GM19395 (cell line): ENCODE results near the gene LGI4.
"Not testable (repeated sequence)": the region's sequence is repeated elsewhere in the genome, so short reads cannot be mapped to it uniquely, and the experiment has no call there.

Source experiments
- ATAC-seq: cut with Tn5 transposase; IDR thresholded peaks from one replicate; pipeline ENCODE4 v1.9.1; 2021; ENCODE audit warnings: mild to moderate bottlenecking, moderate library complexity; ENCODE audit not compliant: unreplicated experiment

LGI4 gene

DNA sequence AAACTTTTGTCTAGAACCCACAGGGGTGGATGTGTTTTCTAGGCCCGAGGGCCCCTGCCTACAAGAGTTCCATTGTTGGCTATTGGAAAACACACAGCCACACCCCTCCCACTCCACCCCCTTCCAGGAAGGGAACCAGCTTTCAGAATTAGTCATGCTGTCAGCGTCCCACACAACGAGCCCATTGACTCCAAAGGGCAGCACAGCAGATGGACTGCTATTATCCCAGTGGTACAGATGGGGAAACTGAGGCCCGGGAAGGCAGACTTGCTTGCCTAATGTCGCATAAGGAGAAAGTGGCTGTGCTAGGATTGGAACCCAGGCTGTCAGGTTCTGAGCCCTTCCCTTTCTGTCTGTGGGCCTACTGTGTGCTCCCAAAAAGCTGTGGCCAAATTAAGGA, 27.3 kb downstream of the LGI4 start:
- no peak for ATAC-seq

DNA sequence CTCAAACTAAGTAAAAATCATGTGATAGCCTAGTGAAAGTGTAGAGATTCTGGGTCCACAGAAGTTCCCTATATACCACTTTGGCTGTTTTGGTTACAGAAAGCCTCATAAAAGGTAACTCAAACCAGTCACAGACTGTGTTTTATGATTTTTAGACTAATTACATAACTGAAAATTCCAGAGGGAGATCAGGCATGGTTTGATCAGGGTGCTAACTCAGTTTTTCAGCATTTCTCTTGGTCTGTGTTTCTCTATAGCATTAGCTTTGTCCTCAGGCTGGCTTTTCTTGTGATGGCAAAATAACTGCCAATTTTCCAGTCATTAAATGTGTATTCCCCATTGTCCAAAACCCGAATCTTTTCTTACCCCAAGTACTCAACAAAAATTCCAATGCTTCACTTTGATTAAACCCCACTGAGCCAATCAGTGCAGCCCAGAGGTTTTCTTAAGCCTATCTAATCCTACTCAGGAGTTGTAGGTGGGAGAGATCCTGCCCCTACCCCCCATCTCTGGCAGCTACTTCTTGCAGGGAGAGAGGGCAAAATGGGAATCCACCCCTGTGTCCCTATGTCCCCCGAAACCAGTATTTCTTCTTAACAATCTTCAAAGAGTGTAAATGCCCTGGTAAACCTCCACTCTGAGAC, 27.8 kb downstream of the LGI4 start:
- no peak for ATAC-seq

DNA sequence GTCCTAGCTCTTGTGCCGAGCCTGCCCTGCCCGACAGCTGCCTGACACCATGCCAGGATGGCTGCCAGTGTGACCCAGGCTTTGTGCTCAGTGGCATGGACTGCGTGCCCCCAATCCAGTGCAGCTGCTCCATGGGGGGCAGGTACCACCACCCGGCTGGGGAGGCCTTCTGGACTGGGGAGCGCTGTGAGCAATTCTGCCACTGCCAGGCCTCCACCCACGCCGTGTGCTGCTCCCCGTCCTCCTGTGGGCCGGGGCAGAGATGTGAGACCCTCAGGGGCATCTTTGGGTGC, 28.6 kb downstream of the LGI4 start:
- no peak for ATAC-seq

DNA sequence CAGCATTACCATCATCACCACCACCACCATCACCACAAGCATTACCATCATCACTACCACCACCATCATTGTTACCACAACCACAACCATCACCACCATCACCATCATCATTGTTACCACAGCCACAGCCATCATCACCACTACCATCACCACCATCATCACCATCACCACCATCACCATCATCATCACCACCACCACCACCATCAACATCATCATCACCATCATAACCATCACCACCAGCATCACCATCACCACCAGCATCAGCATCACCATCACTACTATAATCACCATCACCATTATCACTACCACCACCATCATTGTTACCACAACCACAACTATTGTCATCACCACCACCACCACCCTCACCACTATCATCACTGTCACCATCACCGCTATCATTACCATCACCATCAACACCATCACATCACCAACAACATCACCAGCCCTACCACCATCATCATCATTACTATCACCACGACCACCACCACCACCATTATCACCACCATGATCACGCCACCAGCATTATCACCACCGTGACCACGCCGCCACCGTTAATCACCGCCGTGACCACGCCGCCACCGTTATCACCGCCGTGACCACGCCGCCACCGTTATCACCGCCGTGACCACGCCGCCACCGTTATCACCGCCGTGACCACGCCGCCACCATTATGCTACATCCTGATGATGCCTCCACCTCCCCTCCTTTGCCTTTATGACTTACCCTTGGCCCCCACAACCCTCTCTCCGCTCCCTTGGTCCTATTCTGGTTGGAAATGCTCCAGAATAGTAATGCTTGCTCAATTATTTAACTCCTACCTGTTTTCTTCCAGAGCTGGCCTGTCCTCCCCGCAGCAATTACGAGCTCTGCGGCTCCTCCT, 29.2 kb downstream of the LGI4 start:
- no peak for ATAC-seq

DNA sequence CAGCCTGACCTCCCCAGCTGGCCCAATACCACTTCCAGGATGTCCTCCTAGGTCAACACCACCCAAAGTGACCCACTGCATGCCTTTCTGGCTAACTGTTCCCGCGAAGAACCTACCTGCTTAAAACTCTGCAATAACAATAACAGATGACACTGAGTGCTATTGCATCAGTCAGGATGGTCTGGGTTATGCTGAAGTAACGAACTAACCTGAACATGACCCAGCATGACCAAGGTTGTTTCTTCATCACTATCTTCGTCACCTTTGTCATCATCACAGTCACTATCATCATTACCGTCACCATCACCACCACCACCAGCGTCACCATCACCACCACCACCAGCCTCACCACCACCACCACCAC, 29.8 kb downstream of the LGI4 start:
- no peak for ATAC-seq

DNA sequence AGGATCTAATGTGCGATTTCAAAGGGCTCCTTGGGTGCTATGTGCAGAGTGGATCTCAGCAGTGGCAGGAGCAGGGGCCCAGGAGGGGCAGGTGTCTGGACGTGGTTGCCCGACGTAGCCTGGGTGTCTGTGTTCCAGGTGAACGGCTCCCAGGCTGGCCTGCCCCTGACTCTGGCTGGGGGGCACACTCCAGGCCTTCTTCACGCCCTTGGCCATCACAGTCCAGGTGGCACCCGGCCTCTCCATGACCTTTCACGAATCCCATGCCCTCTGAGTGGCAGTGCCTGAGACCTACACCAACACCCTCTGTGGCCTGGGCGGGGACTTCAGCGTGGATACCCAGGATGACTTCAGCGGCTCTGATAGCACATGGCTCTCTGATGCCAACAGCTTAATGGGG, 30.5 kb downstream of the LGI4 start:
- ATAC-seq = no peak

DNA sequence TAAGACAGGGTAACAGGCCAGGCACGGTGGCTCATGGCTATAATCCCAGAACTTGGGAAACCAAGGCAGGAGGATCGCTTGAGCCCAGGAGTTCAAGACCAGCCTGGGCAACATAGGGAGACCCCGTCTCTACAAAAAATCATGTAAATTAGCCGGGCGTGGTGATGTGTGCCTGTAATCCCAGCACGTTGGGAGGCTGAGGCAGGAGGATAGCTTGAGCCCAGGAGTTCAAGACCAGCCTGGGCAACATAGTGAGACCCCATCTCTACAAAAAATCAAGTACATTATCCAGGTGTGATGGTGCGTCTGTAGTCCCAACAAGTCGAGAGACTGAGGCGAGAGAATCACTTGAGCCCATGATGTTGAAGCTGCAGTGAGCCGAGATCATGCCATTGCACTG, 31.2 kb downstream of the LGI4 start:
- ATAC-seq = not testable (repeated sequence)

DNA sequence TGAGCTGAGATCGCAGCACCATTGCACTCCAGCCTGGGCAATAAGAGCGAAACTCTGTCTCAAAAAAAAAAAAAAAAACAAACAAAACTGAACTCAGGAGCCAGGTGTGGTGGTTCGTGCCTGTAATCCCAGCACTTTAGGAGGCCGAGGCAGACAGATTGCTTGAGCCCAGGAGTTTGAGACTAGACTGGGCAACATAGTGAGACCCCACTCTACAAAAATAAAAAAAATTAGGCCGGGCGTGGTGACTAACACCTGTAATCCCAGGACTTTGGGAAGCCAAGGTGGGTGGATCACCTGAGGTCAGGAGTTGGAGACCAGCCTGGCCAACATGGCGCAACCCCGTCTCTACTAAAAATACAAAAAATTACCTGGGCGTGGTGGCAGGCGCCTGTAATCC, 32.9 kb downstream of the LGI4 start:
- not testable (repeated sequence) for ATAC-seq

DNA sequence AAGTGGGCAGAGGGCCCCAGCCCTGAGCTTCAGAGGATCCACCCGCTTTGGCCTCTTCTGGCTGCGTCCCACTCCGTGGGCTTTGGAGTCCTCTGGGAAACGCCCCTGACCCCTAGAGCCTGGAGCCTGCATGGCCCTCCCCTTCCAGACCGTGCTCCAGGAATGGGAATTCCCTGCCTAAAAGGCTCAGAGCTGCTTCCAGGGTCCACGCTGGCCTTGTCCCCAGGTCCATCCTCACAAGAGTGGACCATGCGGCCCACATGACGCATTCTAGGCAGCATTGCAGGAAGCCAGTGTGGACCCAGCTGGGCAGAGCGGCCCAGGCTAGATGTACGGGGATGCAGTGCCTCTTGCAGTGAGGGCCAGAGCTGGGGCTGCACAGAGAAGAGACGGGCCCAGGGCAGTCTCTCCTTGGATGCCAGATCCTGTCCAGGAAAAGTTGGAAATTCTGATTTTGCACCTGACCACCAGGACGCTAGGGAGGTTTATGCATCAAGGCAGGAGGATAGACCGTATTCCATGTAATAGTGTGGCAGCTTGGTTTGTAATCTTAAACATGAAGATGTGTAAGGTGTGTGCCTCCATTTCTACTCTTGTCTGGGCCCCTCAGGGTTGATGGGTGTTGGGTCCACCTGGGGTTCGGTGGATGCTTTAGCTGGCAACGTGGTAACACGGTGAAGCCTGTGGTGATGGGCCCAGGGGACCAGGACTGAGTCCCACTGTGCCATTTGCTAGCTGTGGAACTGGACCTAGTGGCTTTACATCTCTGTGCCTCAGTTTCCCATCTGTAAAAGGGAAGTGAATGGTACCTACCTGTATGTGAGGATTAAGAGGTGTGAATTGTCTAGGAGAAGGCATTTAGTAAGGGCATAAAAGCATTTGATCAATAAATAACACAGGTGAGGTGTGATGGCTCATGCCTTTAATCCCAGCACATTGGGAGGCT, 34.0 kb downstream of the LGI4 start:
- no peak for ATAC-seq

DNA sequence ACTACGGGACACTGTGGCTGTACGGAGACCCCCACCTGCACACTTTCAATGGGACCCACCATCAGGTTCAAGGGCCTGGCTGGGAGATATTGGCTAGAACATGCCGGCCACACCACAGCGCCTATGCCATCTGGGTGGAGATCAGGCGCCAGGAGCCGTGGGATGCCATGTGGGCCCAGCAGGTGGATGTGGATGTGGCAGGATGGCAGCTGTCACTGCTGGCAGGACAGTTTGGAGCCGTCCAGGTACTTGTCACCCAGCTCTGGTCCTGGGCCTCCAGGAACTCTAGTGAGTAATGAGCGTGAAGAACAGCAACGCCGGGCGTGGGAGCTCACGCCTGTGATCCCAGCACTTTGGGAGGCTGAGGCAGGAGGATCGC, 35.0 kb downstream of the LGI4 start:
- no peak for ATAC-seq

DNA sequence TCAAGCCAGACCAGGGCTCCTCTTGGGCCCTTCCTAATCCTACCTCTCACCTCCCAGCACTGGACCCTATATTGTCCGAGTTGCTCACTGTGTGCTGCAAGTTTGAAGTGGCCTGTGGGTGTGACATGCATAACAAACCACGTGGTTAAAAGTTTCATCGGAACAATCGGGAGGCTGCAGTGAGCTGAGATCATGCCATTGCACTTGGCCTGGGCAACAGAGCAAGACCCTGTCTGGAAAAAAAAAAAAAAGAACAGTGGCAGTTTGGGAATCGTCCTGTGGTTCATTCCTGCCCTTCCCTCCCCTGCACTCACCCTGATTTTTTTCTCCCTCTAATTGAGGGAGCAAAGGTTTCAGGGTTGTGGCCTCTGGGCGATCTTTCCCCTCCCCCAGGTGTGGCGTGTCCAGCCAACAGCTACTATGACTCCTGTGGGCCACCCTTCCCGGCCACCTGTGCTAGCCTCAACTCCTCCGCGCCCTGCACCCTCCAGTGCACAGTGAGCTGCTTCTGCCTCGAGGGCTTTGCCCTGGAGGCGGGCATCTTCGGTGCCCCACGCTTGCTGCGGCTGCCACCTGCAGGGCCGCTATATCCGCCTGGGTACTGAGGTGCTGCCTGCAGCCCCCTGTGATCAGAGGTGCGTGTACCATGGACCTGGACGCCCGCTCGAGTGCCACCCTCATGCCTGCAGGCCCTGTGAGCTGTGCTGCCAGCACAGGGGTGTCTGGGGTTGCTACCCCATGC, 35.5 kb downstream of the LGI4 start:
- no peak for ATAC-seq

DNA sequence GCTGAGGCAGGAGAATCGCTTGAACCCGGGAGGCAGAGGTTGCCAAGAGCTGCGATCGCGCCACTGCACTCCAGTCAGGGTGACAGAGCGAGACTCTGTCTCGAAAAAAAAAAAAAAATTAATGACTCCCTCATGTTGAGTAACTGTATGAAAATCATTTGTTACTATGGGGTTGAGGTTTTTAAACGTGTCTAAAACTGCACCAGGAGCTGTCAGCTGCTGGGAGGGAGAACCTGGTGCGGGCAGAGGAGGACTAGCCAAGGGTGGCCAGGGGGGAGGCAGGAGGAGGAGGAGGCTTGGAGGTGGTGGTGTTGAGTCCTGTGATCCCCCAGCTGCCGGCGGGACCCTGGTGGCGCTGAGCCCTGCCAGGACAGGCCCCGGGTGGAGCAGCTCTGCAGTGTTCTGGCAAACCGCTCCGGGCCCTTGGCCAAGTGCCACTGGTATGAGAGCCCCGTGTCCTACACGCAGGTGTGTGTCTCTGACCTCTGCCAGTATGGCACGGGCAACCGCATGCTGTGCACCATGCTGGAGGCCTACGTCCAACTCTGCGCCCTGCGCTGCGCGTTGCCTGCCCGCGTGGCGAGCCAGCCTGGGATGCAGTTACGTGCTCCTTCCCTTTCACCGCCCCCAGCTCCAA, 36.3 kb downstream of the LGI4 start:
- ATAC-seq = no peak

DNA sequence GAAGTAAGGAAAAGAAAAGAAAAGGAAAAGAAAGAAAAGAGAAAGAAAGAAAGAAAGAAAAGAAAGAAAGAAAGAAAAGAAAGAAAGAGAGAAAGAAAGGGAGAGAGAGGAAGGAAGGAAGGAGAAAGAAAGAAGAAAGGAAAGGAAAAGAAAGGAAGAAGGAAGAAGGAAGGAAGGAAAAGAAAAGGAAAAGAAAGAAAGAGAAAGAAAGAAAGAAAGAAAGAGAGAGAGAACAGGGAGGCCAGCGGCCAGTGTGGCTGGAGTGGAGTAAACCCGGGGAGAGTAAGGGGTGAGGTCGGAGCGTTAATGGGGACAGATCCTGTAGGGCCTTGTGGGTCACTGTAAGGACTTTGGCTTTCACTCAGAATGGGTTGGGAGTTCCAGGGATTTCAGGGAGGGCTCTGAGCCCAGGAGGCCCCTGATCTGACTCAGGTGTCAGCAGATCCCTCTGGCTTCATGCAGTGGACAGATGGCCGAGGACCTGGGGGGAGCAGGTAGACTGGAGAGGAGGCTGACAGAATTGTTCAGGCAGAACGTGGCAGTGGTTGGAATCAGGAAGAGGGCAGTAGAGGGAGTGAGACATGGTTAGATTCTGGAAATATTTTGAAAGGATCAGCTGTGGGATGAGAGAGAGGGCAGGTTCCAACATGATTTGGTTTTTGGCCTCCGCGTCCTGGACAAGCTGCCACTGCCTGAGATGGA, 39.0 kb downstream of the LGI4 start:
- ATAC-seq = no peak

DNA sequence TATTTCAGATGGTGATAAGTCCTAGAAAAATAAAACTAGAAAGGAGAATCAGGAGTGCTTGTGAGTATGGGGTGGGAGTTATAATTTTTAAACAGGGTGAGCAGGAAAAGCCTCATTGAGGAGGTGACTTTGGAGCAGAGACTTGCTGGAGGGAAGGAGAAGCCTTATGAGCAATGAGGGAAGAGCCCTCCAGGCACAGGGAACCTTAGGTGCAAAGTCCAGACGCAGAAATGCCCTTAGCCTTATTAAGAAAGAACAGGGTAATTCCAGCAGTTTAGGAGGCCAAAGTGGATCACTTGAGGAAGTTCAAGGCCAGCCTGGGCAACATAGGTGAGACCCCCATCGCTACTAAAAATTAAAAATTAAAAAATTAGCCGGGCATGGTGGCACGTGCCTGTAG, 40.2 kb downstream of the LGI4 start:
- ATAC-seq = no peak

DNA sequence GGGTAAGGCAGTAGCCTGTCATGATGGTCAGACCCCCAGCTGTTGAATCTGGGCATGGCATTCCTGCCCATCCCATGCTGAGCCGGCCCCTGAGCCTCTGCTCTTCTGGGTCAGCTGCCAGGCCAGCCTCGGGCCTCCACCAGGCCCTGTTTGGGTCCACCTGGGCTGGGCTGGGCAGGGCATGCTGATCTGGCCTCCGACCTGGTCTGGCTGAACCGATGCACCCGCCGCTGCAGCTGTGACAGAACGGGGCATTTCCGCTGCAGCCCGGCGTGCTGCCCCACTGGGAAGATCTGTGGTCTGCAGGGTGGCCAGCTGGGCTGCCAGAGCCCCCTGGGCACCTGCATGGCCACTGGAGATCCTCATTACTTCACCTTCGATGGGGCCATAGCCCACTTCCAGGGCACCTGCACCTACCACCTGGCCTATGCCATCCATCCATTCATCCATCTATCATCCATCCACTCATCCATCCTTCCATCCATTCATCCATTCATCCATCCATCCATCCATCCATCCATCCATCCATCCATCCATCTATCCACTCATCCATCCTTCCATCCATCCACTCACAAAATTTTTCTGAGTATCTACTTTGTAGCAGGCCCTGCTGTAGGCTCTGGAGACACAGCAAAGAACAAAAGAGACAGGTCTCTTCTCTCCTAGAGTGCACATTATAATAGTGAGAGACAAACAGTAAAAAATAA, 40.8 kb downstream of the LGI4 start:
- no peak for ATAC-seq

DNA sequence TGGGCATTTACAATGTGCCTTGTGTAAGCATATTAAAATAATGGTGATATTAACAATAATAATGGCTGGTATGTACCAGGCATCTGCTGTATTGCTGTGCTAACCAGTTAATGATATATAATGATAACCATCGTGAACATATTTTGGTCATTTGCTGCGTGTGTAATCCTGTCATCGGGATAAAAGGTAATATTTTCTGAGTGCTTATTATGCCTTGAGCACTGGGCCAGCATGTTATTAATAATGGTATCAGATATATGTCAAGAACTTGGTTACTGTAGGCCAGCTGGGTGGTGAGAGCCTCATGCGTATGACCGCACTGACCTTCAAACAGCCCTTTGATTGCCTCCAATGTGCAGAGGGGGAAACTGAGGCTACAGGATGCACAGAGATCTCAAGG, 41.4 kb downstream of the LGI4 start:
- no peak for ATAC-seq

DNA sequence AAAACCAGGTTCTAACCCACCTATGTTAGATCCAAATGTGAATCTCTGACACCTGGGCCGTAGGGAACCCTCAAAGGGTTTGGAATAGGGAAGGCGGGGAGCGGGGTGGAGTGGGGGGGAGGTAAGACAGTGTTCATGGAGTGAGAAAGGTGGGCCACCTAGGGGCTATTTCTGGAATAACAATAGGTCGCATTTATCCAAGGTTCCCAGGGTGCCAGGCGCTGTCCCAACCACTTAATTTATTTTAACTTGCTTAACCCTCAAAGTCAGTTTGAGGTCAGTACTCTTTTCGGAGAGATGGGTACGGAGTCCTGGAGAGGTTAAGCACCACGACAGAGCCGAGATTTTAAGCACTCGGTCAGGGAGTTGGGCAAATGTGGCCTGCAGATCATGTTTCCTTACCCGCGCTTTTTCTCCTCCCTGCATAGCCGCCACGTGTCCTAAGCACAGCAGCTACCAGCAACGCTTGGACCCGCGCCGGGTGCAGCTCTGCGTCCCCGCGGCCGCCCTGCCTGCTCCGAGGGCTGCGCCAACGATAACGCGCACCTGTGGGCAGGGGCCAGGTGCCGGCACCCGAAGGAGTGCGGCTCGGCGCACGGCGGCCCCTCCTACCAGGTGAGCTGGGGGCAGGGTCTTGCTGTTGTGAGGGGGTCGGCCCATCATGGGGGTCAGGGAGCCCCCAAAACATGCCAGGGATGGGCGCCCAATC, 44.2 kb downstream of the LGI4 start:
- ATAC-seq = no peak

DNA sequence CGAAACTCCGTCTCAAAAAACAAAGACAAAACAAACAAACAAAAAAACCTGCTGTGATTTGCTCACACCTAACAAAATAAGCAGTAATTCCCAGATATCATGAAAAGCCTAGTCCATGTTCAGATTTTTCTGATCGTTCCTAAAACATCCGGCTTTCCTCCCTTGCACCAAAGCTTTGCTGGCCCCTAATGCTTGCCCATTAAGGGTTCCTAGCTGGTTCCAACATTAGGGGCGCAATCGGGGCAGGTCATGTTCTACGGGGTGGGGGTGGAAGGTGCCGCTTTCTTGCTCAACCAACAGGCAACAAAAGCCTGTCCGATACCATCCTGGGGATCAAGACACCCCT, 44.7 kb downstream of the LGI4 start:
- ATAC-seq = no peak

DNA sequence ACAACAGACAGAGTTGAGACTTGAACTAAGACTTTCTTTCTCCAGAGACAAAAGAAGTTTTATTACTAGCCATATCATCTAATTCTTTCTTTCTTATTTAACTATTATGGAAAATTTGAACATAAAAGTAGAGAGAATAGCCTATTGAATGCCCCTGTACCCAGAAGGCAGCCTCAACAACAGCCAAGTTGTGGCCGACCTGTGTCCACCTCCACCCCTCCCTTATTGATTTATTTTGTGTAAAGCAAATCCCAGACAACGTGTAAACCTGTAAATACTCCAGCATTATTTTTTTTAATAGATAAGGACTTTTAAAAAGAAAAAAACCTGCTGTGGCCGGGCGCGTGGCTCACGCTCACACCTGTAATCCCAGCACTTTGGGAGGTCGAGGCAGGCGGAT, 45.3 kb downstream of the LGI4 start:
- ATAC-seq = no peak
